Astrocyte (in vitro differentiated cells and primary cell): ENCODE data around the gene SPINK4. TPM values are rescaled to one million over a fixed set of nuclear protein-coding genes. Genes with fewer than 3 reads are reported as not detected.
A peak's percentile ranks its signal among the peaks of the same experiment; 100 is the strongest.

Source experiments
- DNase-seq: peaks from one replicate; pipeline ENCODE4 v3.0.0-alpha.2; 2010; ENCODE audit warnings: low read depth
- FAIRE-seq: peaks from 2 replicates; lab custom pipeline; 2011; peaks lifted over from hg19 to GRCh38; lab: Jason Lieb, UNC
- H2AFZ ChIP-seq: 2 replicates; pipeline ENCODE4 v1.6.0; 2012; ENCODE audit warnings: low read depth, low read length, inconsistent platforms
- H3K27ac ChIP-seq: 2 replicates; pipeline ENCODE4 v1.5.1; 2011; ENCODE audit warnings: low read depth, low read length, inconsistent platforms
- H3K27me3 ChIP-seq: 2 replicates; pipeline ENCODE4 v1.6.0; 2011; ENCODE audit warnings: low read length, inconsistent platforms; ENCODE audit not compliant: insufficient read depth
- H3K36me3 ChIP-seq: 2 replicates; pipeline ENCODE4 v1.5.1; 2011; ENCODE audit warnings: low read length, inconsistent platforms; ENCODE audit not compliant: insufficient read depth
- H3K4me1 ChIP-seq: 2 replicates; pipeline ENCODE4 v1.5.1; 2011; ENCODE audit warnings: low read length, inconsistent platforms; ENCODE audit not compliant: insufficient read depth
- H3K4me2 ChIP-seq: 2 replicates; pipeline ENCODE4 v1.6.0; 2012; ENCODE audit warnings: low read length, inconsistent platforms
- H3K4me3 ChIP-seq: 2 replicates; pipeline ENCODE4 v1.5.1; 2011; ENCODE audit warnings: low read depth, mild to moderate bottlenecking, low read length, inconsistent platforms; ENCODE audit not compliant: insufficient read depth
- H3K79me2 ChIP-seq: 2 replicates; pipeline ENCODE4 v1.6.0; 2012; ENCODE audit warnings: mild to moderate bottlenecking, low read length, inconsistent platforms; ENCODE audit not compliant: insufficient read depth
- H3K9ac ChIP-seq: 2 replicates; pipeline ENCODE4 v1.6.0; 2012; ENCODE audit warnings: mild to moderate bottlenecking, low read length, inconsistent platforms
- H3K9me3 ChIP-seq: 2 replicates; pipeline ENCODE4 v1.5.1; 2012; ENCODE audit warnings: low read depth, mild to moderate bottlenecking, low read length, inconsistent platforms; ENCODE audit not compliant: insufficient read depth
- H4K20me1 ChIP-seq: 2 replicates; pipeline ENCODE4 v1.6.0; 2012; ENCODE audit warnings: low read length, inconsistent platforms; ENCODE audit not compliant: insufficient read depth
- H3K27ac Mint-ChIP-seq: one replicate; pipeline ENCODE4 v1.8.0; 2021; ENCODE audit warnings: mild to moderate bottlenecking, mixed read lengths; ENCODE audit not compliant: unreplicated experiment
- H3K27me3 Mint-ChIP-seq: one replicate; pipeline ENCODE4 v1.8.0; 2021; ENCODE audit warnings: low read depth, mixed read lengths; ENCODE audit not compliant: unreplicated experiment
- H3K36me3 Mint-ChIP-seq: one replicate; pipeline ENCODE4 v1.8.0; 2021; ENCODE audit warnings: low read depth, mixed read lengths; ENCODE audit not compliant: unreplicated experiment
- H3K4me1 Mint-ChIP-seq: one replicate; pipeline ENCODE4 v1.8.0; 2021; ENCODE audit warnings: low read depth, mixed read lengths; ENCODE audit not compliant: unreplicated experiment
- H3K4me3 Mint-ChIP-seq: one replicate; pipeline ENCODE4 v1.8.0; 2021; ENCODE audit warnings: mild to moderate bottlenecking, moderate library complexity, mixed read lengths; ENCODE audit not compliant: unreplicated experiment
- H3K9me3 Mint-ChIP-seq: one replicate; pipeline ENCODE4 v1.8.0; 2021; ENCODE audit warnings: mild to moderate bottlenecking, mixed read lengths; ENCODE audit not compliant: unreplicated experiment
- CTCF ChIP-seq: IDR thresholded peaks from 2 replicates; pipeline ENCODE4 v1.5.1; 2011; ENCODE audit warnings: low read depth, mild to moderate bottlenecking, inconsistent platforms, low read length, moderate library complexity; ENCODE audit not compliant: insufficient read depth
- EZH2 ChIP-seq: IDR thresholded peaks from 2 replicates; pipeline ENCODE4 v1.6.1; 2012; ENCODE audit warnings: mild to moderate bottlenecking, low read length, inconsistent platforms; ENCODE audit not compliant: insufficient read depth
- total RNA-seq: library from RNA; stranded (reverse); gene quantifications from 2 replicates; pipeline ENCODE4 v1.2.1, GENCODE V29; 2021

SPINK4 gene
- total RNA-seq, 1 donor from 2014 or later, result not detected

- Mint-ChIP-seq H3K4me1 (peaks cover 2% of the 10 kb centered on the region), H3K27ac (no peak overlapping the region), H3K36me3 (peaks cover 3% of the 10 kb centered on the region), H3K27me3 (peaks cover 41% of the 10 kb centered on the region), H3K4me3 (no peak overlapping the region), H3K9me3 (peaks cover 2% of the 10 kb centered on the region)
- no peak for DNase-seq
- no peak overlapping the region for H3K4me2 ChIP-seq
- TF ChIP-seq CTCF (no peak), EZH2 (no peak)
- no peaks in the 10 kb centered on the region for H3K36me3 ChIP-seq
- H4K20me1 ChIP-seq, result no peaks in the 10 kb centered on the region
- H3K27me3 ChIP-seq, result peaks cover 33% of the 10 kb centered on the region
- H3K4me3 ChIP-seq, result no peak overlapping the region
- no peak for FAIRE-seq
- H2AFZ ChIP-seq, result no peak overlapping the region
- no peaks in the 10 kb centered on the region for H3K79me2 ChIP-seq
- H3K4me1 ChIP-seq, result no peaks in the 10 kb centered on the region
- no peak overlapping the region for H3K27ac ChIP-seq
- no peaks in the 10 kb centered on the region for H3K9me3 ChIP-seq
- no peak overlapping the region for H3K9ac ChIP-seq
Measured at GRCh38 chr9:33202018-33202417, 37.9 kb upstream of the SPINK4 start.

GRCh38 chr9:33202552-33203201 is 37.3 kb upstream of the SPINK4 start:
- Histone ChIP-seq H3K36me3 (no peaks in the 10 kb centered on the region), H3K27ac (no peak overlapping the region), H3K79me2 (no peaks in the 10 kb centered on the region), H3K4me2 (no peak overlapping the region), H3K27me3 (peaks cover 33% of the 10 kb centered on the region), H3K4me3 (no peak overlapping the region), H3K9me3 (no peaks in the 10 kb centered on the region), H2AFZ (no peak overlapping the region), H4K20me1 (no peaks in the 10 kb centered on the region), H3K9ac (no peak overlapping the region), H3K4me1 (no peaks in the 10 kb centered on the region)
- TF ChIP-seq EZH2 (no peak), CTCF (no peak)
- Mint-ChIP-seq H3K4me3 (no peak overlapping the region), H3K36me3 (peaks cover 3% of the 10 kb centered on the region), H3K9me3 (peaks cover 2% of the 10 kb centered on the region), H3K27ac (no peak overlapping the region), H3K27me3 (peaks cover 45% of the 10 kb centered on the region), H3K4me1 (peaks cover 2% of the 10 kb centered on the region)
- no peak for FAIRE-seq
- peak; percentile 55 for DNase-seq

- Histone ChIP-seq H4K20me1 (no peaks in the 10 kb centered on the region), H3K4me2 (no peak overlapping the region), H3K9me3 (no peaks in the 10 kb centered on the region), H3K27me3 (peaks cover 12% of the 10 kb centered on the region), H3K4me3 (no peak overlapping the region), H3K4me1 (no peaks in the 10 kb centered on the region), H2AFZ (no peak overlapping the region), H3K27ac (no peak overlapping the region), H3K79me2 (no peaks in the 10 kb centered on the region), H3K36me3 (no peaks in the 10 kb centered on the region), H3K9ac (no peak overlapping the region)
- TF ChIP-seq CTCF (no peak), EZH2 (no peak)
- H3K27ac Mint-ChIP-seq, result no peak overlapping the region
- H3K27me3 Mint-ChIP-seq, result peaks cover 17% of the 10 kb centered on the region
- DNase-seq (no peak), FAIRE-seq (no peak)
- H3K4me1 Mint-ChIP-seq, result peaks cover 6% of the 10 kb centered on the region
- no peak overlapping the region for H3K4me3 Mint-ChIP-seq
- H3K36me3 Mint-ChIP-seq, result no peaks in the 10 kb centered on the region
- peaks cover 6% of the 10 kb centered on the region for H3K9me3 Mint-ChIP-seq
Measured at GRCh38 chr9:33209394-33209793, 30.6 kb upstream of the SPINK4 start.
